DMS153 treated with DMSO at 0.1 percent for 48 hours (cell line): ENCODE measurements around the gene TMEM151A.
"Not testable (repeated sequence)": the region's sequence is repeated elsewhere in the genome, so short reads cannot be mapped to it uniquely, and the experiment has no call there.

Experiments used
- DNase-seq: peaks from one replicate; lab custom pipeline; 2025; ENCODE audit not compliant: unreplicated experiment; lab: John Stamatoyannopoulos, UW

TMEM151A gene

GRCh38 chr11:66309475-66309874 lies 17.8 kb downstream of the TMEM151A start:
- DNase-seq = no peak

- DNase-seq = no peak
Observed at GRCh38 chr11:66310324-66310723, 18.6 kb downstream of the TMEM151A start.

- DNase-seq = not testable (repeated sequence)
Observed at GRCh38 chr11:66310803-66311440, 19.2 kb downstream of the TMEM151A start.

- no peak for DNase-seq
Observed at GRCh38 chr11:66311470-66311964, 19.8 kb downstream of the TMEM151A start.

GRCh38 chr11:66311965-66312548 lies 20.4 kb downstream of the TMEM151A start:
- DNase-seq = peak; percentile 93

- DNase-seq = peak; percentile 94
Observed at GRCh38 chr11:66312549-66313320, 21.0 kb downstream of the TMEM151A start.

GRCh38 chr11:66313321-66314185 lies 21.9 kb downstream of the TMEM151A start:
- DNase-seq = no peak

- no peak for DNase-seq
Observed at GRCh38 chr11:66314186-66314501, 22.4 kb downstream of the TMEM151A start.

- DNase-seq = no peak
Observed at GRCh38 chr11:66314561-66315497, 23.1 kb downstream of the TMEM151A start.

GRCh38 chr11:66315498-66315885 lies 23.8 kb downstream of the TMEM151A start:
- DNase-seq = no peak

GRCh38 chr11:66315921-66316811 lies 24.5 kb downstream of the TMEM151A start:
- DNase-seq = no peak

GRCh38 chr11:66316849-66317251 lies 25.2 kb downstream of the TMEM151A start, which contains the start of gene CD248:
Gene CD248 (minus strand): TSS chr11:66317044. CDS start chr11:66317027, 17 bp downstream.
- no peak for DNase-seq

GRCh38 chr11:66317322-66317722 lies 25.6 kb downstream of the TMEM151A start:
- DNase-seq = no peak

GRCh38 chr11:66317723-66318599 lies 26.3 kb downstream of the TMEM151A start:
- no peak for DNase-seq

GRCh38 chr11:66318600-66318970 lies 26.9 kb downstream of the TMEM151A start:
- DNase-seq = no peak

GRCh38 chr11:66320289-66320688 lies 28.6 kb downstream of the TMEM151A start:
- not testable (repeated sequence) for DNase-seq

GRCh38 chr11:66320748-66321147 lies 29.1 kb downstream of the TMEM151A start:
- DNase-seq = not testable (repeated sequence)

GRCh38 chr11:66321606-66322005 lies 29.9 kb downstream of the TMEM151A start:
- no peak for DNase-seq
